ENCODE results near the gene ZNF423.
"Not testable (repeated sequence)": the region's sequence is repeated elsewhere in the genome, so short reads cannot be mapped to it uniquely, and the experiment has no call there.

ZNF423 gene

GRCh38 chr16:49575346-49576172, 280.4 kb downstream of the ZNF423 start:
- DNase-seq: no peak

GRCh38 chr16:49574826-49575225, 281.1 kb downstream of the ZNF423 start:
- DNase-seq: no peak

GRCh38 chr16:49567950-49568349, 288.0 kb downstream of the ZNF423 start:
- DNase-seq: no peak

GRCh38 chr16:49566432-49566831, 289.5 kb downstream of the ZNF423 start:
- no peak for DNase-seq

- no peak for DNase-seq
These were observed 291.2 kb downstream of the ZNF423 start for GRCh38 chr16:49564496-49565229.

- DNase-seq: no peak
These were observed 292.2 kb downstream of the ZNF423 start for GRCh38 chr16:49563666-49564065.

GRCh38 chr16:49562894-49563293, 293.0 kb downstream of the ZNF423 start:
- DNase-seq: not testable (repeated sequence)

GRCh38 chr16:49562228-49562627, 293.7 kb downstream of the ZNF423 start:
- DNase-seq: no peak

- no peak for DNase-seq
These were observed 295.7 kb downstream of the ZNF423 start for GRCh38 chr16:49560004-49560830.

GRCh38 chr16:49559242-49559641, 296.7 kb downstream of the ZNF423 start:
- DNase-seq: no peak

- no peak for DNase-seq
These were observed 297.5 kb downstream of the ZNF423 start for GRCh38 chr16:49558451-49558850.

- no peak for DNase-seq
These were observed 299.1 kb downstream of the ZNF423 start for GRCh38 chr16:49556606-49557446.

- DNase-seq: no peak
These were observed 299.7 kb downstream of the ZNF423 start for GRCh38 chr16:49556249-49556605.

GRCh38 chr16:49554681-49555080, 301.2 kb downstream of the ZNF423 start:
- no peak for DNase-seq

GRCh38 chr16:49552313-49552928, 303.5 kb downstream of the ZNF423 start:
- no peak for DNase-seq

- no peak for DNase-seq
These were observed 305.2 kb downstream of the ZNF423 start for GRCh38 chr16:49550666-49551065.

- no peak for DNase-seq
These were observed 305.8 kb downstream of the ZNF423 start for GRCh38 chr16:49550140-49550539.

- DNase-seq: no peak
These were observed 307.5 kb downstream of the ZNF423 start for GRCh38 chr16:49548325-49548970.

GRCh38 chr16:49547448-49547847, 308.5 kb downstream of the ZNF423 start:
- DNase-seq: no peak

- DNase-seq: no peak
These were observed 309.2 kb downstream of the ZNF423 start for GRCh38 chr16:49546735-49547134.

GRCh38 chr16:49545741-49546448, 310.0 kb downstream of the ZNF423 start:
- no peak for DNase-seq
